ENCODE data around the gene ZNF48.

ZNF48 gene

DNA sequence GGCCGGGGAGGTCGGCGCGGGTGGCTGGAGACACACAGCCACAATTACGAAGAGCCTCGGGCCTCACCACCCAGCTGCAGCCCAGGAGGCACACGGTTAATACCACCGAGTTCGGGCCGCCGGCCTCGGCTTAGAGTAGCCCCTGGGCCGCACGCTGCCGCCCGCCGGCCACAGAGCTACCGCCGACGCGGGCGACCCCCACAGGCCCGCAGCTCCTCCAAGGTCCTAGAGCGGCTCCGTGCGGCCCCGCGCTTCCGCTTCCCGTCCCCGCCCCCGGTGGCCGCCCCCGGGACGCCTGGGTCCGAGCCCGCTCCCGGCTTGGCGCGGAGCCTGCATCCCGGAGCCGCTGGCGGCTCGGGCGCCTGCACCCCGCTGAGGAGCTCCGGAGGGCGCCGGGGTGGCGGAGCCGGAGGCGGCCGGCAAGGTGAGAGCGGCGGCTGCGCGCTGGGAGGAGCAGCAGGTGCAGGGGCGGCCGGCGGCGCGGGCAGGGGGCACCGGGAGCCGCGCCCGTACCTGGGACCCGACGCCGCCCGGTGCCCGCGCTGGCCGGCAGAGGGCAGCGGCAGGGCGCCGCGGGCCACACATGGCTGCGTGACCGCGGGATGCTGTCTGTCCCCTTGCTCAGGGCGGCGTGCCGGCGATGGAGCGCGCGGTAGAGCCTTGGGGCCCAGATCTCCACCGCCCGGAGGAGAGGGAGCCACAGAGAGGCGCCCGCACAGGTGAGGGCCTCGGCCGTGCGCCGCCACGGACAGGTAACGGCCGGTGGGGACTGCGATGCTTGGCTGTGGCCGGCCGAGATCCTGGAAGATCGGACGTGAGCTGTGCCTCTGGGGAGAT is at the start of gene ZNF48:
Gene ZNF48, plus strand, starts transcription at position 266 of the 837 bp plus-strand sequence. Its CDS starts 375 bp downstream, at position 641.
- peak; percentile 6 for DNase-seq

DNA sequence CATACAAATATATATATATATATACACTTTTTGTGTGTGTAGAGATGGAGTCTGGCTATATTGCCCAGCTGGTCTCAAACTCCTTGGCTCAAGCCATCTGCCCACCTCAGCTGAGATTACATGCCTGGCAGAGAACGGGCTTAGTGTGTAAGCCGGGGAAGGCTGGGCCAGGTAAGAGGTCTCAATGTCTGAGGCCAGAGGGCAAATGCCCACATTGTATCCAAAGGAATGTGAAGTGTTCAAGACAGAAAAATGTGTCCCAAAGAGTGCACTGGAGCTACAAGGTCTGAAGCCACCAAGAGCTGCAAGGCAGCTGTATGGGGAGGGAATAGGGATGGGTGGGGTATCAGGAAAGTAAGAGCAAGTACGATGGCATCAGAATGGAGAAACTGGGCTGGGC is 48.9 kb upstream of the ZNF48 start:
- no peak for DNase-seq

DNA sequence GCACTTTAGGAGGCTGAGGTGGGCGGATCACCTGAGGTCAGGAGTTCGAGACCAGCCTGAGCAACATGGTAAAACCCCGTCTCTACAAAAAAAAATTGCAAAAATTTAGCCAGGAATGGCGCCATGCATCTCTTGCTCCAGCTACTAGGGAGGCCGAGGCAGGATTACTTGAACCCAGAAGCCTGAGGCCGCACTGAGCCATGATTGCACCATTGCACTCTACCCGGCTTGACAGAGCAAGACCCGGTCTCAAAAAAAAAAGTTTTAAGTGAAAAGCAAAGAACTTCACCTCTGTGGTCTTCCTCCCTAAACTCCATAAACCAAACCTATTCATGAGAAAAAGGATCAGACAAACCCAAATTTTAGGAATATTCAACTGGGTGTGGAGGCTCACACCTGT is 47.1 kb upstream of the ZNF48 start:
- no peak for DNase-seq

DNA sequence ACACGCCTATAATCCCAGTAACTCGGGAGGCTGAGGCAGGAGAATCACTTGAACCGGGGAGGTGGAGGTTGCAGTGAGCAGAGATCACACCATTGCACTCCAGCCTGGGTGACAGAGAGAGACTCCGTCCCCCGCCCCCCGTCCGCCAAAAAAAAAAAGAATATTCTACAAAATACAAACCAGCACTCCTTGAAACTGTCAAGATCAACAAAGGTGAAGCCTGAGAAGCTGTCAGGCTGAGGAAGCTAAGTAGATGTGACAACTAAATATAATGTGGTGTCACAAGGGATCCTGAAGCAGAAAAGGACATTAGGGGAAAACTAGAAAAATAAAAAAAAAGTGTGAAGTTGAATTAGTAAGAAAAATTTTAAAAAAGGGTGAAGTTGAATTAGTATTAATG is 46.3 kb upstream of the ZNF48 start:
- no peak for DNase-seq

DNA sequence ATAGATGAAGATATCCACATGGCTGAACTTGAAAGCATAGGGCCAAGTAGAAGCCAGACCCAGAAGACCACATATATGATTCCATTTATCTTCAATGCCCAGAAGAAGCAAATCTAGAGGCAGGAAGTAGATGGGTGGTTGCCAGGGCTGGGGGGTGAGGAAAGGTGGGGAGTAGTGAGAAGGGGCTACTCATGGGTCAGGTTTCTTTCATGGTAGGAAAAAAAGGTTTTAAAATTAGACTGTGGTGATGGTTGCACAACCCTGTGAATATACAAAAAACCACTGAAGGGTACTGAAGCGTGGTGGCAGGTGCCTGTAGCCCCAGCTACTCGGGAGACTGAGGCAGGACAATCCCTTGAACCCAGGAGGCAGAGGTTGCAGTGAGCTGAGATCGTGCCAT is 45.5 kb upstream of the ZNF48 start:
- DNase-seq: no peak

DNA sequence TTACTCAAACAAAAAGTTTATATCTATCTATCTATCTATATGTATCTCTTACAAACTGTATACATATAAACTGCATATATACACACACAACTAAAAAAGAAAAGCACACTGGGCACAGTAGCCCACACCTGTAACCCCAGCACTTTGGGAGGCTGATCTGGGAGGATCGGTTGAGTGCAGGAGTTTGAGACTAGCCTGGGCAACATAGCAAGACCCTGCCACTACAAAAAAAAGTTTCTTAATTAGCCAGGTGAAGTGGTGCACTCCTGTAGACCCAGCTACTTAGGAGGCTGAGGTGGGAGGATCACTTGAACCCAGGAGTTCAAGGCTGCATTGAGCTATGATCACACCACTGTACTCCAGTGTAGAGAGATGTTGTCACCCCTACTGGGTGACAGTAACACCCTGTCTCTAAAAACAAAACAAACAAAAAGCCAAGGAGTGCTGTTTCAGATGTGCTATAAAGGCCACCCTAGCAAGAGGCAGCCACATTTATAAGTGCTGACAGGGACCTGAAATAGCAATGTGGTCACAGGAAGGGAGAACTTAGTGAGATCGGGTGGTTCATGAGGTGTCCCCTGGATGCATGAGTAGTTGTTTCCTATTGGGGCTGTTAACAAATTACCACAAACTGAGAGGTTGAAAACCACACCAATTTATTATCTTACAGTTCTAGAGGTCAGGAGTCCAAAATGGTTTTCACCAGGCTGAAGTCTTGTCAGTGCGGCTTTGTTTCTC is 44.9 kb upstream of the ZNF48 start:
- DNase-seq: no peak

DNA sequence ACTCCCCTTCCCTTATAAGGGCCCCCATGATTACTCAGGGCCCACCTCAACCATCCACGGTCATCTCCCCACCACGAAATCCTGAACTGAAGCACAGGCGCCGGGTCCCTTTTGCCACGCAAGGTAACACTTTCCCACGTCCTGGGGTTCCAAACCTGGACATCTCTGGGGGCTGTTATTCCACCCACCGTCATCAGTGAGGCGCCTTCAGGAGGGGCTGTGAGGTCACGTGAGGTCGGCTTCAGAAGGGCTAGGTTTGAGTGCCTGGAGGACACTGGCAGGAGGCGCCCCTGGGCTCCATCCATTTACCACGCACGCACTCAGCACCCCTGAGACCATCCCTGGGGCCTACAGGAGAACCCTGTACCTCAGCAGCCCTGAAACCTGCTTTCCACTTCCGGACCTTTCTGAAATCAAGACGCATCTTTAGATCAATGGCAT is 44.2 kb upstream of the ZNF48 start:
- DNase-seq: no peak

DNA sequence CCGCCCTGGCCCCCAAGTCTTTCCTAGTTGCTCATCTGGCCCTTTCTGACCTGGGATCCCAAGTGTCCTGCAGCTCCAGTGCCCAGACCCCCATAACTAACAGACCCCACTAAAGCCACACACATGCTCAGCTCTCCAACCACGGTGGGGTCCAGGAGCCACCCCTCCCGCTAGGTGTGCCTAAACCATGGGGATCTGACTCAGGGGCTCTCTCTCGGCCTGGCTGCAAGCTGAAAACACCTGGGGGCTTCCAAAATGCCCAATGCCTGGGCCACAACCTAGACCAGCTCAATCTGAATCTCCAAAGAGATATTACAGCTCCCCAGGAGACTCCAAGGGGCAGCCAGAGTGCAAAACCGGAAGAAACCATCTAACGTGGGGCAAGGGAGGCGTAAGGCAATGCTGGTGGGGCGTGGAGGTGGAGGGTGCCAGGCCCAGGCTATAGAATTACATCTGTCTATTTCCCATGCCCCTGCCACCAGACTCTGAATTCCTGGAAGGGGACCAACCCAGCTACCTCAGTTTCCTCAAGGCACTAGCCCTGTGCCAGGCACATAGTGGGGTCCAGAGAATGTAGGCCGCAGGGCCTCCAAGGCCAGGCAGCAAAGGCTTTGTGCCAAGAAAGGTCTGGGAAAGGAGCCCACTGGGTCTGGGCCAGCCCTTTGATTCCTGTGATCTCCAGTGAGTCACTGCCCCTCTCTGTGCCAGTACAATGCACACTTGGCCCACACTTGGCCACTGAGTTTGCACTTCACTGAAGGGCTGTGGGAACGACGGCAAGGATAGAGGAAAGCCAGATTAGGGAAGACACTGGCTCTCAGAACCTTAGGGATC is 43.4 kb upstream of the ZNF48 start:
- no peak for DNase-seq

DNA sequence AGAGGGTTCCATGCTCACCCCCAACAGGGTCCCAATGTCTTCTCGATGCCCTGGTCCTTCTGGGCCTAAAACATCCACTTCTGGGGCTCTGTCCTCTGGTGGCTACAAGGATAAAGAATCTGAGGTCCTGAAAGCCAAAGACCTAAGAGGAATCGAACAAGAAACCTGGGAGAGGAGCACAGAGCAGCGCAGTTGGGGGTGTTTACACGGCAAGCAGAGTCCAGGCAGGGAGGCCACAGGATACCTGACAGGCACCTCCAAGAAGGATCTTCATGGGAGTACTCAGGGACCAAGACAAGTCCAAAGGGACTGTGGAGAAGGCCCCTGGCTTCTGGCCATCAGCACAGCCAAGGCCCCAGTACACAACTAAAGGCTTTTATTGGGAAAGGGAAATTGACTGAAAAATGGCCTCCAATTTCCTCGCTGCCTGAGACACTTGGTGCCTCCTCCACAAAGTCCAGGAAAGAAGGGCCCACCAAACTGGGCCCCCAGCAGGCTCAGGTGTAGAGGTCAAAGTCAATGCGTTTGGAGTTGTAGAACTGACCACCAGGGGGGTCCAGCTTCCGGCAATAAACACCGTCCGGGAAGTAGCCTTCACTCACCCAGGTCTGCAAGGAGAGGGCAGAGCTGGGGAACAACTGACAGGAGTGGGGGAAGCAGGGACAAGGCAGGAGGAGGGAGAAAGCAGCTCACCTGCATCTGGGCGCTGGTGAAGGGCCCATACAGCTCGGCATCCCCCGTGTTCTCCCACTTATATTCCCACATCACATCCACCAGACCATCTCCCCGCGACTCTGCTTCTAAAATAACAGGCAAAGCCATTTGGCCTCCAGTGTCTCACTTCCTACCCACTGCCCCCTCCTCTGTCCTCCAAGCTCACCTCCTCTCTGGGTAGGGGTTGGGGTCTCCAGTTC is 42.5 kb upstream of the ZNF48 start:
- DNase-seq: no peak

DNA sequence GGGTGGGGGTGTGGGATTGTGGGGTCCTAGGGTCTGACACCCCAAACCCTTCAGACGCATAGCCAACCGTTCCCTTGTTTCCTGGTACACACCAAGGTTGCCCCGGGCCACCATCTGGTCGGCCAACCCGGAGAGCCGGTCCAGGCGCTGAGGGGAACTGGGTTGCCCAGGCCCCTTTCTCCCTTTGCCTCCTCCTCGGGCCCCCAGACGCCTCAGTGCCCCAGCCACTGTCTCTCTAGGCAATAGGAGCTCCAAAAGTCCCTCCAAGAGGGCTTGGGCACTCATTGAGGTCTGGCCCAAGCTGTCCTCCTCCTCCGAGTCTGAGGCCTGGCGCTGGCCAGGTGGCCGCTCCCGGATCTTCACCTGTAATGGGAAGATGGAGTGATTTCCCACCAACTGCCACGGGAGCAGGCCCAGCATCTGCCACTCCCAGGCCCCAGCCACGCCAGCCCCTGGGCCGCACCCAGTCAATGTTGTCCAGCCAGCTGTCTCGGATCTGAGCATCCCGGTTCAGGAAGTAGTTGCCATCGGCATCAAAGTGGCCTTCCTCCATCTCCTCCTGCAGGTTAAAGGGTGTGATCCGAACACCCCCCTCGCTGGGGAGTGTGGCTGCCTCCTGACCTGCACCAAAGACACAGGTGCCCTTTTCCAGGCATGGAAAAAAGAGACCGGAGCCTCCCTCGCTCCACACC is 41.6 kb upstream of the ZNF48 start:
- DNase-seq: no peak

DNA sequence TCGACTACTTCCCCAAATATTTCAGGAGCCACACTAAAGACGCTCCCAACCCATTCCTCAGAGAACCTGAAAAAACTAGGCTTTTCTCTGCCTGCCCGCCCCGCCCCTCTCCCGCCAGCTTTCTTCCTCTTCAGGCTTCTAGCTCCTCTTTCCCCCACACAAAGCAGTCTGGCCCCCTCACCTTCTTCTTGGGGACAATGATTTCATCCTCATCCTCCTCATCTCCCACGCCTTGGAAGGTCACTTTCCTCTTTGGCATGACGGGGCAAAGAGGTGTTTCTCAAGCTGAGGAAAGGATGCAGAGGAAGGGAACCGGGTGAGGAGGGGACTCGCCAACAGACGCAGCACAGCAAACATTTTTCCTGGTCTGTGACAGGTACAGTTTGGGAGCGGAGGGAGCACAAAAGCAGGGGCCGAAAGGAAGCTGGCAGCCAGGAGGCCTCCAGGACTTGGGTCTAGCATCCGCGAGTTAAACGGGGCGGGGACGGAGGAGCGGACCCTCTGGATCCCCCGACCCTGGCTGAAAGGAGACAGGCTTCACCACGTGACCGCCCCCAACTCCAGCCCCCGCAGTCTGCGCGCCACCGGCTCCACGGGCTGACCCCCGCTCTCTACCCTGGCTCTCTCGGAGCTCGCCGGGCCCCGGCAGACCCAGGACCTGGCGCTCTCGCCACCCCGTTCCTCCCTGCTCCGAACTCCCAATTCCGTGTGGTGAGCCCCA is 40.6 kb upstream of the ZNF48 start:
- no peak for DNase-seq

DNA sequence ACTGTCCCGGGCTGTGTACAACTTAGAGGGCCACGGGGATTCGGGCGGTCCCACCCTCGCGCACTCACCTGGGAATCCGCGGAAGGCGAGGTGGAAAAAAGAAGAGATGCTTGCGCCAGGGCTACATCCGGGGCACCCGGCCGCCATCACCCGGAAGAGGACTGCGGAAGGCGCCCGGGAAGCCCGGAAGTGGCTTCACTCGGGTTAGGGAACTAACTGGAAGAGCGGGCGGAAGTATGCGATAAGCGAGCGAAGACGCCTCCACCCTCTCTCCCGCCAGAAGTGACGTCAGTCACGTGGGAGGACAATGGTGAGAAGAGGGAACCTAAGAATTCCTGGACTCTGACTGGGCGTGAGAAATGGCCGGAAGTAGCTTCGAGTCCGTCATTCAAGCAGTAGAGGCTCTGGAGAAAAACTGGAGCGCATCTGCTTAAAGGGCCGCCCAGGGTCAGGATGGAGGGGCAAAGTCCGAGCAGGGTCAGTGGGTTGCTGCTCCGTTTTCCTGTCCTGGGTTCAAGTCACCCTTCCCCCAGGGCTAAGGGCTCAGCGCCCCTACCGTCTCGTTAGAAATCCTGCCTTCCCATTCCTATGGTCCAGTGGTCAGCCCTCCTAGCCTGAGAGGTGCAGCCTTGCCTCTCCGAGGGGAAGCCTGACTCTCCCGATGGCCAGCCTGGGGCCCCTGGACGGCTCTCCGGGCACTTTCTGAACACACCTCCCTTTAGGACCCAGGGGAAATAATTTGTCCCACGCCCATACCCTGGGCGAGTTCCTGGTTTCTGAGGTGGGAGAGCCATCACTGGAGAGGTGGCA is 39.9 kb upstream of the ZNF48 start, which contains the start of gene CD2BP2:
Gene CD2BP2, minus strand, starts transcription at position 165 of the 810 bp plus-strand sequence. CDS start 627 bp downstream, outside the sequence.
- peak; percentile 81 for DNase-seq

DNA sequence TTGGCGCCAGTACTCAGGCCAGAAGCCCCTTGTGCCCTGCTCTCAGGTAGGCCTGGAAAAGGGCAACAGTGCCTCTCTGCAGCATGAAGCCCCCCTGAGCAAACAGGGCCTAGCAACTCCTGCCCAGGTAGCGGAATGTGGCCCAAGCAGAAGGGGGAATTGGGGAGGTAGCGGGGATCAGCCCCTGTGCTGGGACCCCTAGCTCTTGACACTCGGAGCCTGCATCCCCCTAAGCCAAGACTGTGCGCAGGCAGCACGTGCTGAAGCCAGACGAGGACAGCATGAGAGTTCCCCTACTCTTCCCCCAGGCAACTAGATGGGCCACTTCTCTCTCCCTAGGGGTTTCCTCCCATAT is 39.3 kb upstream of the ZNF48 start:
- DNase-seq: no peak

DNA sequence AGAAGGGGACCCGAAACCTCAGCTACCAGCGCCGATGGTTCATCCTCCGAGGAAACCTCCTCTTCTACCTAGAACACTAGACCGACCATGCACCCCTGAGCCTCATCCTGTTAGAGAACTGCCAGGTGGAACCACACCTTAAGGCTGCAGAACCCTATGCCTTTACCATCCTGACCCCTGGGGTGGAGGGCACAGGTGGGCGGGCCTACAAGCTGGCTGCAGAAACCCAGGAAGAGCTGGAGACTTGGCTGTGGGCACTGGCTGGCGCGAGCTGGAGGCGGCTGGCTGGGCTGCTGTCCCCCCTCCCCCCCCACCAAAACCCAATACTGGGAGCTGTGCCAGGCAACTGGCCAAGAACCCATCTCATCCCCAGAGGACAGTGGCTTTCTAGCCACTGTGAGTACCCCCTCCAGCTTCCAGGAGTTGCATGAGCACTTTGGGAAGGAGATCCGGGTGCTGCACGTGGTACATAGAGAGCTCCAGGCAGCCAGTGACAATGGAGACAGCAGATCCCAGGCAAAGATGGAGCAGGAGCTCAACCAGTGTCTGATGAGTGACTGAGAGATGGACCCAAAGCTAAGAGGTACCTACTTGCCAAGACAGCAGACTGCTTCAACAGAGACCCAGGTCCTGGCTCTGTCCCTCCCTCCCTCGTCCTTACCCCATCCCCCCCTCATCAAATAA is 38.7 kb upstream of the ZNF48 start:
- DNase-seq: no peak

DNA sequence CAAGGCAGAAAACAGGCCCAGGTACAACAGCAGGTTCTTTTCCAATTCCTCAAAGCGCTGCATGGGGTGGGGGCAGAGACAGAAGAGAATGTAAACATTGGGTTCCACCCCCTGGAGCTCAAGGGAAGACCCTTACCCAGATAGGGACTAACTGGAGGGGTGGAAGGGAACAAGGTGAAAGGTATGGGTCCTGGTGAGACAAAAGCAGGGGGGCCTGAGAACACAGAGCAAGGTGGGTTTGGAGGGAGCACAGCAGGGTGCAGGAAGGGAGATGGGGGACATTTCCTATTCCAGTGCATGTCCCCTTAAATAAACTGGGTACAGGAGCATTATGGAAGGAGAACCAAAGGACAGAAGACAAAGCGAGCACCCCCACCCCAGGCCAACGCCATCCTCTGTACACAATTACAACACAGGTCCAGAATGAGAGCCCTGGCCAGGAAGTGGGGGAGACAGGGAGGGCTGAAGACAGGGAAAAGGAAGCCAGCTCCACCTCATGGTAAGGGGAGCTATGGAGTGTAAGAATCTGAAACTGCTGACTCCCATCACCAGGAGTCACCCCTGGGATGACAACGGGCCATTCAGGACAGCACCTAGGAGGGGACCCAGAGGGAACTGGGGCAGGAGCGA is 38.0 kb upstream of the ZNF48 start:
- DNase-seq: no peak

DNA sequence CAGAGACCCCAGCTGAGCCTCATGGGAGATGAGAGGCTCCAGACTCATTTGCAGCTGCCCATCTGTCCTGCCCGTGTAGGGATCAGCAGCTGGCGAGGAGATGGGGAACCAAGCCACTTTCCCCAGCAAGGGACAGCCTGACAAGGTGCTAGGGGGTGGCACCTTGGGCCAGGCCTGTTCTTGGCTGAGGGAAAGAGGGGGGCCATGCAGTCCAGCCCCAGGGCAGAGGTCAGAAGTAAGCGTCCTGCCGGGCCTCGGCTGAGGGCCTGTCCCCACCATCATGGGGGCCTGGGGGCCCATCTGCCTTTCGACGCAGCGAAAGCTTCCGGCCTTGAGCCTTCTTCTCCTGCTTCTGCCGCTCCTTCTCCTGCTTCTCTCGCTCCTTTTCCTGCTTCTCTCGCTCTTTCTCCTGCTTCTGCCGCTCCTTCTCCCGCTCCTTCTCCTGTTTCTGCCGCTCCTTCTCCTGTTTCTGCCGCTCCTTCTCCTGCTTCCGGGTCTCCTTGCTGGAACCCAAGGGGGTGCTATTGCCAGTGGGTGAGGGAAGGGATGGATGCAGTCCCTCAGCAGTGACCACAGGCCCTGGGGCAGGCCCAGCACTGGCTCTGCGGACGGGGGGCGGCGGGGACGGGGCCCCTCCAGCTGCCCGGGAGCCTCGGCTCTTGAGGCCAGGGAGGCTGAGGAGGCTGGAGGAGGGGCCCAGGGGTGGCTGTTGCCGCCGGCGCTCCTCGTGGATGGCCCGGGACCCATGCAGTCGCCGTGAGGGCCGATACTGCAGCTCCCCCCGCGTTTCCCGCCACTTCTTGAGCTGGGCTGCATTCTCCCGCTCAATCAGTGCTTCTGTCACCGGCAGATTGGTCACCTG is 37.3 kb upstream of the ZNF48 start:
- DNase-seq: no peak

DNA sequence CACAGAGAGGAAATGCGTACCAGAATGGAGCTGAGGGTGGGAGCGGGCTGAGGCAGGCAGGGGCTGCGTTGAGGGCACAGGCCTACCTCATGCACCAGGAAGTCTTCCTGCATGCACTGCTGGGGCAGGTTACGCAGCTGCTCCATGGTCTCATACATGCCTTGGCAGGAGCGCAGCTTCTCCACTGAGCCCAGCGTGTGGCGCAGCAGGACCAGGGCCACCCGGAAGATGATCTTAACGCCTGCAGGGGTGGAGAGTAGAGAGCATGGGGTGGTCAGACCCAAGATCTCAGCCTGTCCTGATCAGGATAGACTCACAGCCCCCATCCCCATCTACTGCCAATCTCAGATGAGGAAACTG is 36.7 kb upstream of the ZNF48 start:
- DNase-seq: no peak

Measured in NCI-H2081 treated with DMSO at 0.1 percent for 48 hours (cell line).